Right cardiac atrium (tissue), 5 donors: ENCODE data around the gene NKIRAS2. TPM values are rescaled to one million over a fixed set of nuclear protein-coding genes. Genes with fewer than 3 reads are reported as not detected.
"Not testable (repeated sequence)": the region's sequence is repeated elsewhere in the genome, so short reads cannot be mapped to it uniquely, and the experiment has no call there.

Experiments used
- ATAC-seq, 2 donors: fragments of 200-7000 bp; cut with Tn5 transposase; one replicate each; pipeline versions ENCODE4 v1.8.0 to v1.9.1; 2020; ENCODE audit warnings: moderate library complexity in 2 of 2, mild to moderate bottlenecking in 1 of 2
- DNase-seq, 3 donors: peaks; one replicate each; pipeline ENCODE4 v3.0.0-alpha.2; 2020
- H3K27ac ChIP-seq: one replicate; pipeline ENCODE4 v1.5.1; 2013; ENCODE audit warnings: mild to moderate bottlenecking, low read length, control low read depth, moderate library complexity
- H3K27me3 ChIP-seq: one replicate; pipeline ENCODE4 v1.6.1; 2013; ENCODE audit not compliant: control insufficient read depth, insufficient read depth
- H3K4me1 ChIP-seq: one replicate; pipeline ENCODE4 v1.6.1; 2013; ENCODE audit warnings: low read length; ENCODE audit not compliant: control insufficient read depth, insufficient read depth
- H3K4me3 ChIP-seq: one replicate; pipeline ENCODE4 v1.5.1; 2013; ENCODE audit warnings: low read length, control low read depth
- H3K9me3 ChIP-seq: one replicate; pipeline ENCODE4 v1.6.1; 2013; ENCODE audit warnings: low read length; ENCODE audit not compliant: control insufficient read depth
- WGBS: extraction: QIAGEN DNeasy Blood & Tissue Kit; methylation state at CpG from one replicate; pipeline ENCODE4 v1.1.7; 2013; 5-methylcytosine and 5-hydroxymethylcytosine counted together
- intact Hi-C, 4 donors: fragments of 100-400 bp; cut with DNase I; formaldehyde crosslinking; loops; one replicate each; pipeline versions ENCODE4 v1.11.0 to v1.14.0; 2022 to 2023
- polyA plus RNA-seq: library from polyadenylated mRNA; stranded (reverse); fragments of 200-250 nt; gene quantifications from one replicate; pipeline ENCODE4 v1.2.3, GENCODE V29; 2013
- total RNA-seq, 4 donors: library from RNA; stranded (reverse); fragmentation: NEBNext Ultra II Directional; extraction: Animal tissue kit (Norgen Biotek cat#: 25700); gene quantifications; one replicate each; pipeline ENCODE4 v1.2.1, GENCODE V29; 2021
- donor health status: healthy with polysubstance abuse.
- donor health status: DM: no; HTN: yes; CAD: no.
- donor health status: DM: no; HTN: no; CAD: no.
- donor health status: DM: no; HTN: yes; CAD: no; lungs with severe emphysema.
- donor health status: DM: yes; HTN: yes; CAD: no.

NKIRAS2 gene
- total and polyA plus RNA-seq, 5 donors = 39.1 to 53.9 (median 41.1) TPM

- no peak for ATAC-seq
- no peaks in the 10 kb centered on the region for H3K9me3 ChIP-seq
- peak overlapping the region; percentile 73 for H3K4me3 ChIP-seq
- peaks cover 6% of the 10 kb centered on the region for H3K4me1 ChIP-seq
- peak overlapping the region; percentile 69 for H3K27ac ChIP-seq
- WGBS = 1% methylated on average over 12 of the region's 12 CpGs
- no peaks in the 10 kb centered on the region for H3K27me3 ChIP-seq
- intact Hi-C loops = loop anchor here in 1 of 4 donors (5.0 kb wide), 1 partner anchor 49 kb away; the partner anchor contains the start of gene CNP
- DNase-seq = no peak
These were observed 3.5 kb upstream of the NKIRAS2 start for GRCh38 chr17:42016411-42016831.

- ATAC-seq (peak; percentile 96 to 97), DNase-seq (peak; percentile 94 to 98 (median 97))
- Histone ChIP-seq H3K27me3 (no peaks in the 10 kb centered on the region), H3K27ac (peak within 1 kb of the TSS; percentile 69), H3K4me3 (peak within 1 kb of the TSS; percentile 73), H3K4me1 (peaks cover 6% of the 10 kb centered on the region), H3K9me3 (no peaks in the 10 kb centered on the region)
- under 1% methylated on average over 70 of the region's 70 CpGs for WGBS
- intact Hi-C loops = loop anchor here in 1 of 4 donors (5.0 kb wide), 1 partner anchor 50 kb away; the partner anchor contains the start of gene CNP
These were observed 2.7 kb upstream of the NKIRAS2 start, which contains the start of gene DNAJC7 for GRCh38 chr17:42016941-42017865. Gene DNAJC7 (minus strand): TSS chr17:42017439. CDS start chr17:42017416, 23 bp downstream.

GRCh38 chr17:42017866-42018200 is 2.1 kb upstream of the NKIRAS2 start:
- intact Hi-C loops = loop anchor here in 1 of 4 donors (5.0 kb wide), 1 partner anchor 51 kb away; the partner anchor contains the start of gene CNP
- DNase-seq = peak in 1 of 3 donors; percentile 52
- no peaks in the 10 kb centered on the region for H3K9me3 ChIP-seq
- 8% methylated on average over 11 of the region's 11 CpGs for WGBS
- no peak for ATAC-seq
- peak overlapping the region; percentile 56 for H3K27ac ChIP-seq
- H3K27me3 ChIP-seq = no peaks in the 10 kb centered on the region
- H3K4me1 ChIP-seq = peaks cover 3% of the 10 kb centered on the region
- peak overlapping the region; percentile 73 for H3K4me3 ChIP-seq

GRCh38 chr17:42018339-42018738 is 1.6 kb upstream of the NKIRAS2 start:
- no peak for ATAC-seq
- Histone ChIP-seq H3K9me3 (no peaks in the 10 kb centered on the region), H3K27me3 (no peaks in the 10 kb centered on the region), H3K4me3 (peak overlapping the region; percentile 73), H3K4me1 (peaks cover 2% of the 10 kb centered on the region), H3K27ac (no peak overlapping the region)
- intact Hi-C loops = loop anchor here in 1 of 4 donors (5.0 kb wide), 1 partner anchor 51 kb away; the partner anchor contains the start of gene CNP
- no peak for DNase-seq
- WGBS = 33% methylated on average over 3 of the region's 3 CpGs

GRCh38 chr17:42018988-42019387 is 902 bp upstream of the NKIRAS2 start:
- no peaks in the 10 kb centered on the region for H3K27me3 ChIP-seq
- no peak overlapping the region for H3K27ac ChIP-seq
- ATAC-seq (no peak), DNase-seq (no peak)
- no peaks in the 10 kb centered on the region for H3K4me1 ChIP-seq
- 94% methylated on average over 4 of the region's 4 CpGs for whole genome bisulfite sequencing
- H3K4me3 ChIP-seq = no peak overlapping the region
- intact Hi-C loops = loop anchor here in 1 of 4 donors (5.0 kb wide), 1 partner anchor 52 kb away; the partner anchor contains the start of gene CNP
- H3K9me3 ChIP-seq = no peaks in the 10 kb centered on the region

- WGBS = 80% methylated on average over 8 of the region's 8 CpGs
- not testable (repeated sequence) for H3K4me3 ChIP-seq, H3K9me3 ChIP-seq, H3K4me1 ChIP-seq, ATAC-seq, DNase-seq, H3K27me3 ChIP-seq
- peak overlapping the region; percentile 9 for H3K27ac ChIP-seq
- intact Hi-C loops = loop anchor here in 2 of 4 donors (5.0 to 10.0 kb wide), 3 partner anchors 56 to 94 kb away; partner anchors contain the start of genes CNP (in 1 of the 2) and DHX58 (in 1 of the 2)
These were observed 955 bp downstream of the NKIRAS2 start for GRCh38 chr17:42020845-42021244.

- Histone ChIP-seq H3K4me1 (no peaks in the 10 kb centered on the region), H3K27me3 (no peaks in the 10 kb centered on the region), H3K27ac (peak overlapping the region; percentile 4), H3K4me3 (no peak overlapping the region), H3K9me3 (no peaks in the 10 kb centered on the region)
- intact Hi-C loops = loop anchor here in 2 of 4 donors (5.0 to 10.0 kb wide), 3 partner anchors 59 to 91 kb away; partner anchors contain the start of genes CNP (in 1 of the 2) and DHX58 (in 1 of the 2)
- ATAC-seq (no peak), DNase-seq (peak in 2 of 3 donors; percentile 40 to 67)
- WGBS = 74% methylated on average over 15 of the region's 15 CpGs
These were observed 3.8 kb downstream of the NKIRAS2 start for GRCh38 chr17:42023524-42024349.

- Histone ChIP-seq H3K9me3 (no peaks in the 10 kb centered on the region), H3K27ac (peak overlapping the region; percentile 31), H3K4me1 (no peaks in the 10 kb centered on the region), H3K4me3 (no peak overlapping the region), H3K27me3 (no peaks in the 10 kb centered on the region)
- ATAC-seq (peak in 1 of 2 donors; percentile 7), DNase-seq (no peak)
- WGBS = 67% methylated on average over 8 of the region's 8 CpGs
- intact Hi-C loops = loop anchor here (5.0 to 10.0 kb wide), 4 partner anchors 60 to 92 kb away; partner anchors contain the start of genes CNP (in 1 of the 4) and DHX58 (in 1 of the 4)
These were observed 5.3 kb downstream of the NKIRAS2 start for GRCh38 chr17:42025191-42025579.

GRCh38 chr17:42025936-42026335 is 6.0 kb downstream of the NKIRAS2 start:
- H3K9me3 ChIP-seq = no peaks in the 10 kb centered on the region
- 90% methylated on average over 3 of the region's 3 CpGs for WGBS
- intact Hi-C loops = loop anchor here (5.0 to 10.0 kb wide), 4 partner anchors 61 to 91 kb away; partner anchors contain the start of genes CNP (in 1 of the 4) and DHX58 (in 1 of the 4)
- no peak for ATAC-seq
- DNase-seq = no peak
- no peak overlapping the region for H3K27ac ChIP-seq
- no peaks in the 10 kb centered on the region for H3K4me1 ChIP-seq
- H3K27me3 ChIP-seq = no peaks in the 10 kb centered on the region
- H3K4me3 ChIP-seq = no peak overlapping the region
